Epidermal melanocyte (primary cell): ENCODE measurements around the gene BTBD1.

ENCODE experiments used
- DNase-seq: peaks from one replicate; pipeline ENCODE4 v3.0.0; 2011; ENCODE audit warnings: low spot score; ENCODE audit not compliant: insufficient read length

Gene BTBD1

DNA sequence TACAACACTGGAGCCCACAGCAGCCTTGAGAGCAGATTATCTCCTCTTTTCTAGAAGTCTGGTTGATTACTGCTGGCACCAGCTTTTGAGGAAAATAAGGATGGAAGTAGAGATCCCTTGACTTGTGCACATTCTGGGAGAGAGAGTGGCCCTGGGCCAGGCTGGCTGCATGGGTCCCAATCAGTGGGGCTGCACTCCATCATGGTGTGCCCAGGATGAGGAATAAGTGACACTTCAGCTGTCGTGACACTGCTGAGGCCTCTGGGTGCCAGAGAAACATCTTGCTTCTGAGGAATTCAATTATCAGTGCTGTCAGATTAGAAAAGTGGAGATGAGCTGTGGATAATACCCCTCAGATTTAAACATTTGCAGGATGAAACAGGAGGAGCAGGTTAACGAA is 72.0 kb downstream of the BTBD1 start:
- no peak for DNase-seq

DNA sequence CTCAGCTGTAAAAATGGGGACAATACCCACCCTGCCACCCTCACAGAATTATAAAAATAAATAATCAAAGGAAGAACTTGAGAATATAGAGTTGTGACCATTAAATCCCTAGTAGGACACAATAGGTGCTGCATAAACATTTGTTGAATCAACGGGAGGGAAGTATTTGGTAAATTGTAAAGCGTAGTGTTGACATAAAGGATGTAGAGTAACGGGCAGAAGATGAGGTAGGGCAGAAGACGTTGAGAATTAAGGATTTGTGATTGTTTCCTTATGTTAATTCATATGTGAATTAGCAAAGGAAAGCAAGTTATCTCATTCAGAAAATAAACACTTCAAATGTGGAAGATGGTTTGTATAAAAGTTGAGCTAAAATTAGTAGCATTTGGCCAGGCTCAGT is 73.9 kb downstream of the BTBD1 start:
- DNase-seq: no peak

DNA sequence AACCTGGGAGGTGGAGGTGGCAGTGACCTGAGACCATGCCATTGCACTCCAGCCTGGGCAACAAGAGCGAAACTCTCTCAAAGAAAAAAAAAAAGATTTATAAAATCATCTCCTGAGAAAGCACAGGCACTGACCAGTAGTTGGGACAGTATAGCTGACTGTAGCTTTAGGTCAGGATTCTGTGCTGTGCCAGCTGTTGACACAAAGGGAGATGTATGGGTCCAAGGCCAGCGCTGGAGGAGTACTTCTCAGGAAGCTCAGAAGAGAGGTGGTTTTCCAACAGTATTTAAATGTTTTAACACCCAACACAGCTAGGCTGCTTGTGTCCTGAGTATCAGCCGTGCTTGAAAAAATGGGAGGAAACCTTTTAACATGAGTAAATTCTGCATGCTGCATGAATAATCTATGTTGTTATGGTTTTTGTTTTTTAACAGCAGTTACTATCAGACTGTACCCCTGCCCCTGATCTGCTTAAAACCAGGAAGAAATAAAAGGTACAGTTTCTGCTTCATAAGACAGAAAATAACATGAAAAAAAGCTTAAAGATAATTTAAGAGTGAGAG is 74.5 kb downstream of the BTBD1 start:
- no peak for DNase-seq

DNA sequence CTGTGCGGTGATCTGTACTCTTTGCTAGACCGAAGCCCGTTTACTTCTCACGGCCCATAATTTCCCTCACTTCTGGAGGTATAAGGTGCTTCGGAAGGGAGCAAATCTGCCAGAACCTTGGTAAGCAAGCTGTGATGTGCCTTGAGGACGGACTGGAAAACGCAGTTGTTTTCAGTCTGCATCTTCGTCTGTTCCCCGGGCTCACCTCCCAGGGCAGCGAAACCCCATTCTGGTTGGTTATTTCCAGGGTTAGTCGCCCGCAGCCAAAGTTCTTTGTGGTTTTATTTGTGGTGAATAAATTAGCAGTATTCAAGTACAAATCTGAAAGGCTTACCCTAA is 80.6 kb downstream of the BTBD1 start:
- DNase-seq: no peak

DNA sequence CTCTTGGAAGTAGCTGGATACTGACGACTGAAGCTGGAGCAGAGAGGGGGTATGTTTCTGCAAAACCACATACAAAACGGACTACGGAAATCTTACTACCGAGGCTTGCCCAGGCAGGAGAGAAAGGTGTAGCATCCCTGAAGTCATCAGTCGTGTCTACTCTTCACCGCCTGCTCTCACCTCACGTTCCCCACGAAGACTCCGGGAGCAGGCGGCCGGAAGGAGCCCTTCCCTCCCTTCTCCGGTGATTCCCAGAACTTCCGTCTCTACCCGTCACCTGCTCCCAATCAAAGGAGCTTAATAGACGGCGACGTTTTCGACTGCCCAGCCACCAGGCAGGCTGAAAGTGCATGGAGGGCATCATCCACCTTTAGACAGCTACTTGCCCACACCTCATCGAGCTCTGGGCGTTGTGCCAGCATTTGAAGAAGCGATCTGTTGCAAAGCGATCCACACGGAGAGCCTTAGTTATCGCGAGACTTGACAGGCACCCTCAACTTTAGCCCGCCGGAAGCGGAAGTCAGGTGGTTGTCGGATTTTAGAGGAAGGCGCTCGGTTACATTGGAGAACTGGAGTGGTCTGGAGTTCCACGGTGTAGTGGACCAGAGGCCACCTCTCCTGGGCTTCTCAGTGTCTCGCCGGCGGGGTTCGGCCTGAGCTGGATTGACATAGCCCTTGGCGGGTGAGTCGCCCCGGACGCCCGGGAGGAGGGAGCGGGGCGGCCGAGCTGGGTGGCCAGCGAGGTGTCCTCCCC is 81.2 kb downstream of the BTBD1 start, which contains the start of gene RAMAC:
TSS of gene RAMAC (plus strand) at position 523 of the 754 bp plus-strand sequence. CDS start 2,809 bp downstream, outside the sequence.
- peak; percentile 75 for DNase-seq

DNA sequence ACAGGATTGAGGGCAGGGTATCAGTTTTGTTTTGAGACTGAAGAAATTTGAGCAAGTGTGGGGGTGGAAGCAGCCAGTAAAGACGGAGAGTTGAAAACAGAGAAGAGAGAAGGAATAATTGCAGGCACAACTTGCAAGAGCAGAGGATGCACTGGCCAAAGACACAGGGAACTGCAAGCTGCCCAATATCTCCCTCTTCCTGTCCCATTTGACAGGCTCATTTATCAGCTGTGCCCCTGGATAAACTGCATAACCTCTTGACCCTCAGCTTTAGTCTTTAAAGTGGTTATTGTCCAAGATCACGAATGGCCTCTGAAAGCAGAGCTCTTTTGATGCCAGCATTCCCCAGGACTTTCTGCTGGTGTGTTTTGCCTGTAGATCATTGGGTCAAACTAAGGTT is 86.1 kb downstream of the BTBD1 start:
- DNase-seq: no peak

DNA sequence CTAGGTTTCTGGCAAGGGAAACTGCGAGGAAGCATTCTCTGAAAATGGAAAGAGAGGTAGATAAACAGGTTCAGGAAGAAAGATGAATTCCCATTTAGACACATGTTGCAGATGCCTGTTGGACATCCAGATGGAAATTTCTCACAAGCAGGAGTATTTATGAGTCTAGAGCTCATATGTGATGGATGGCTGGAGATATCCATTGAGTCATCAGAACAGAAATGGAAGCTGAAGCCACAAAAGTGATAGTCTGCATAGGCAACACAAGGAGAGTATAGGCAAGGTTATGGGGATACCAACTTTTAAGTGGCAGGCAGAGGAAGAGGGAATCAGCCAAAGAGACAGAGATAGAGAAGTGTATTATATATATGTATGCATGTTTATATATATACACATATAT is 87.3 kb downstream of the BTBD1 start:
- no peak for DNase-seq

DNA sequence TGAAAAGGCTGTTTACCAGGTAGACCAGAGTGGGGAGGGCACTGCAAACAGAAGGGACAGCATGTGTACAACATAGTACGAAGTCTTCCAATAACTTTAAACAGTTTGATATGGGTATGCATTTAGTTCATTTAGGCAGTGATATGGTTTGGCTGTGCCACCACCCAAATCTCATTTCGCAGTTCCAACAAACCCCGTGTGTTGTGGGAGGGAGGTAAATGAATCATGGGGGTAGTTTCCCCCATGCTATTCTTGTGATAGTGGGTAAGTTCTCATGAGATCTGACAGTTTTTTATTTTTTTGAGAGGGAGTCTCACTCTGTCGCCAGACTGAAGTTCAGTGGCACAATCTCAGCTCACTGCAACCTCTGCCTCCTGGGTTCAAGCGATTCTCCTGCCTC is 88.6 kb downstream of the BTBD1 start:
- DNase-seq: no peak

DNA sequence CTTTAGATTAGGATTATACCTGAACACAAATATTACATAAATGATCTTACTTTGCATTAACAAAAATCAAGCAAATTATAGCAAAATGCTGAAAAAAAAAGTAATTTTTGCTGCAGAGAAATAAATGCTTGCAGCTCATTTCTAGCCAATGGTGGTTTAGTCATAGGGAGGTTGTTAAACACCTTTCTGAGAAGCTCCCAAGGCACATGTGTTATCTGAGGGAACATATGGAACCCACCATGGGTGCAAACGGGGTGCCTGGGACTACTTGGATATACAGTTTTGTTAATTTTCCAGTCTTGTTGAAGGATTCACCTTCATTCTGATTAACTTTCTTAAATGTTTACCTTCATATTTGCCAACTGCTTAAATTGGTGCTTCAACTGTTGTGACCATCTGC is 90.0 kb downstream of the BTBD1 start:
- DNase-seq: no peak

DNA sequence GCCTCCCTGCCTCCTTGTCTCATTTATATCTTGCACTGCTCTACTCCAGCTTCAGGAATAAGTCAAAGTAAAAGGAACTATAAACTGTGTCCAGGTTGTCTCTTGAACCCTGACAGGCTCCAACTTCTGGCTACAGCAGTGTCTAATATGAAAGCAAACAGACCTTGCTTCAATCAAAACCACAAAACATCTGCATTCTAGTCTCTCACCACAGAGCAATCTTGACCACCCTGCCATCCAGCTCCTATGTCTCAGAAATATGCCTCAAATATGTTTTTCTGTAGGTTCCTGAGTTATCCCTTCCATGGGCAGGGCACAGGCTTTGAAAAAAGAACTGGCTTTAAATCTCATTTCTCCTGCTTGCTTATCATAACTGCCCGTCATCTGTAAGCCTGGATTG is 94.1 kb downstream of the BTBD1 start:
- no peak for DNase-seq

DNA sequence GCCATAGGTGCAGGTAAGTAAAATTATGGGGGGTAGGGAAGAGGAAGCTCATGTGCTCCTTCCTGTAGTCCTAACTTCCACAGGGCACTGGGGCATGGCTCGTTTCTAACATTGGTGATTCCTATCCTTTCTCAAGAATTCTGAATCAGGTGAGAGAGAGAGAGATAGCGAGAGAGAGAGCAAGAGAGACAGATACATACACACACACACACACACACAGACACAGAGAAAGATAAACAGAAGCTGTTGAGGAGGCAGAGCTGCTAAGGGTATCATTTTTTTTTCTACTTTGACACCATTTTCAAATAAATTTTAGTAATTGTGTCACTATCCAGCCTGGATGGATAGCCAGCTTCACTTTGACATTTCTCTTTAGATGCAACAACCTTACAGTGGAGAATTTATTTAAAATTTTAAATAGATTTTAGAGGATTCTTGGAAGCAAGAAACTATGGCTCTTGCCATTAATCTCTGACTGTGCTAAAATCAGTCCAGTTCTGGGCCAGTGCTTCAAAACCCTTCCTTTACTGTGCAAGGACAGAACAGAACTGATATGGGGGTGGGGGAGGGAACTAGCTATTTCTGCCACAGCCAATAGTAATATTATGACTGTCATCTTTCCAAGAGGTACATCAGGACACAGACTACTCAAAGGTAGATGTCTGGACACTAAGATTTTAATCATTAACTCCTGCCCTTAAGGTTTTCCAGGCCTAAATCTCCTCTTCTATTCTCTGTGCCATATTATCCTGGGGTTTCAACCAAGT is 95.7 kb downstream of the BTBD1 start:
- no peak for DNase-seq

DNA sequence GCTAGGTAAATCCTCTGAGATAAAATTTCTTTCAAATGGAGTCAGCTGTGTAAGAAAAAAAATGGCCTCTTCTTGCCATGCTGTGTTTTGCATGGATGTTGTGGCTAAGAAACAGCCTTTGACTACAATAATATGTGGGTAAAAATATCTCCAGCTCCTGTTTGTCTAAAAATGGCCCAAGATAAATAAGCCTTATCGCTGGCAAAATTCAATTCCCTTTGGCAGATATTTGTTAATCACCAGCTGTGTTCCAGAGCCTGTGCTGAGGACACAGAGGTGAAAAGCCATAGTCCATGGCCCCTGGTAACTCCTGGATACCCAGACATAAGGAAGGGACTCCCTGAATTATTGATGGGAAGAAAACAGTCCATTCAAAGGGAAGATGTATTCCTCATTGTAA is 96.4 kb downstream of the BTBD1 start:
- no peak for DNase-seq

DNA sequence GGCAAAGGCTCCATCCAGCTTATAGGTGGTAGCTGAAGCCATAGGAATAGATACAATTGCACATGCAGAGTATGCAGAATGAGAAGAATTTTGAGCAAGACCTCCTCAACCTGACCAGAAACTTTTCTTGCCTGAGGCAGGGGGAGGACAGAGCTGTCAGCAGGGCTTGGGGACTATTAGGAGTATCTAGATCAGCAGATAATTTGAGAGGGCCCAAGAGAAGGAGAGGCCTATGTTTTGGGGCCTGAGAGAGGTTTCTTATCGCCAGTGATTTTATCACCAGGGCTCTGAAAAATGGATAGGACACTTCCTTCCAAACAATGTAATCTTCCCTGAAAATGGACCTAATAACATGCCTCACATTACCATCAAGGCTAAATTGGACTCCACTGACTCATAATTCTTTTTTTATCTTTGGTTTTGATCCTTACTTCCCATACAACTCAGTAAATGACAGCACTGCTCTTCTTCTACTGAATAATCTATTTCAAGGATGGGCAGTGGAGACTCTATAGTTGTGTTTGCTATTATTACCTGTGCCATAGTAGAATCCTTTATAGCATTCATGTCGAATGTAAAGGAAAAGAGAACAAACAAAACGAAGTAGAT is 96.9 kb downstream of the BTBD1 start:
- DNase-seq: no peak

DNA sequence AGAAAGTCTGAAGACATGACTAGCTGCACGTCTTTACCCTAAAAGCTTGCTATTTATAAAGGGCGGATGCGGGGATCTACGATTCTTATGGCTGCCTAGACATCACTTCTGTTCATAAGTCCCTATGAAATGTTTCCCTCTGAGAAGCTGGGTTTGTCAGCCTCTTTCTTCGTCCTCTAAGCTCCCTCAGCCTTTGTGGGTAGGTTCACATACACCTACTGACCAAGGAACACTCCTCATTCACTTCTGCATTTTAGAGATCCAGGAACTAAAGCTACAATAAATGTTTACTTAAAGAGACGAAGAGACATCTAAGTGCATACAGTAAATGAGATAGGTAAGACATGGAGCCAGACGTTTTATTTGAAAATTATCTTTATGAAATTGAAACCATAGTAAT is 97.7 kb downstream of the BTBD1 start:
- no peak for DNase-seq

DNA sequence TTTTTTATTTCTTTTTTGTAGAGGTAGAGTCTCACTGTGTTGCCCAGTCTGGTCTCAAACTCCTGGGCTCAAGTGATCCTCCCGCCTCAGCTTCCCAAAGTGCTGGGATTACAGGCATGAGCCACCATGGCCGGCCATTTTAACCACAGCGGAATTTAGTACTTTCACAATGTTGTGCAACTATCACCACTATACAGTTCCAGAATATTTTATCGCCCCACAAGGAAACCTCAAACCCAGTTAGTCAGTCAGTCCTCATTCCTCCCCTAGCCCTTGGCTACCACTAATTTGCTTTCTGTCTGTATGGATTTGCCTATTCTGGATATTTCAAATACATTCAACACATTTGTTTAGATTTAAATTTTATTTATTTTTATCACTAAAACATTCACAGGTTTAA is 99.0 kb downstream of the BTBD1 start:
- no peak for DNase-seq

DNA sequence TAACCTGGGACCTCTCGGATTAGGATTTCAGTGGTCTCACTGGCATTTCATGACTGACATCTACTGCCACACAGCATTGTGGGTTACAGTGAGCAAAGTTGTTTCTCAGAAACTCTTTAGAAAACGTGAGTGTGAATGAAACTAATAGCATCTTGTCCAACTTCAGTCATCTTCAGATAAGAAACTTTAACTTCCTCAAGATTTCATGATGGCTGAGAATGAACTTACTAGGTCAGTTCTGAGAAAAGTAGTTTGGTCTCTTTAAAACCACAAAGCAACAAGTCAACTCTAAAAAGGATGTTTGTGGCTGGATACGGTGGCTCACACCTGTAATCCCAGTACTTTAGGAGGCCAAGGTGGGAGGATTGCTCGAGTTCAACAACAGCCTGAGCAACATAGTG is 100.4 kb downstream of the BTBD1 start:
- DNase-seq: no peak
